Measurements from ENCODE around the gene PLPP1.

GRCh38 chr5:55472642-55473041, 62.1 kb downstream of the PLPP1 start:
- TF ChIP-seq POLR2AphosphoS5 (IDR thresholded peaks at IDR 0.05; ENCODE audit: low read depth, low read length) (no peak), SMC3 (IDR thresholded peaks at IDR 0.05; ENCODE audit: low read depth, low read length) (no peak), GATA2 (CRISPR knock-in tag; IDR thresholded peaks at IDR 0.05) (no peak), CTCF (IDR thresholded peaks at IDR 0.05) (no peak), REST (IDR thresholded peaks at IDR 0.05; ENCODE audit: low read depth, low read length) (no peak), ZBTB33 (IDR thresholded peaks at IDR 0.05; ENCODE audit: borderline replicate concordance, low read depth) (no peak), RCOR1 (IDR thresholded peaks at IDR 0.05; ENCODE audit: low read length) (no peak), MEF2A (IDR thresholded peaks at IDR 0.05; ENCODE audit: borderline replicate concordance, low read depth) (no peak), RAD21 (IDR thresholded peaks at IDR 0.05; ENCODE audit: low read length) (no peak), EZH2phosphoT487 (IDR thresholded peaks at IDR 0.05; ENCODE audit: borderline replicate concordance, low read depth) (no peak), EP300 (IDR thresholded peaks at IDR 0.05; ENCODE audit: borderline replicate concordance in 1 of 2, low read depth in 1 of 2, low read length in 1 of 2) (no peak)

All from SK-N-SH (cell line).